ELF-1 (cell line): ENCODE data around the gene KLK13.

Source experiments
- DNase-seq: peaks from one replicate; pipeline ENCODE4 v3.0.0-alpha.2; 2016; ENCODE audit warnings: low read depth, low spot score

Gene KLK13

GRCh38 chr19:51091895-51092873 is 27.3 kb upstream of the KLK13 start:
- DNase-seq: no peak

GRCh38 chr19:51091126-51091525 is 26.2 kb upstream of the KLK13 start:
- DNase-seq: no peak

GRCh38 chr19:51090471-51090870 is 25.6 kb upstream of the KLK13 start:
- DNase-seq: no peak

- no peak for DNase-seq
Observed at GRCh38 chr19:51089786-51090185, 24.9 kb upstream of the KLK13 start.

GRCh38 chr19:51086153-51086850 is 21.4 kb upstream of the KLK13 start:
- DNase-seq: no peak

- no peak for DNase-seq
Observed at GRCh38 chr19:51084505-51084904, 19.6 kb upstream of the KLK13 start.

GRCh38 chr19:51083783-51084182 is 18.9 kb upstream of the KLK13 start:
- DNase-seq: no peak

- DNase-seq: no peak
Observed at GRCh38 chr19:51083181-51083580, 18.3 kb upstream of the KLK13 start.

- DNase-seq: no peak
Observed at GRCh38 chr19:51082611-51083010, 17.7 kb upstream of the KLK13 start, which contains the start of gene KLK14. Gene KLK14 (minus strand): TSS chr19:51082887. CDS start chr19:51082614, 273 bp downstream.

- DNase-seq: no peak
Observed at GRCh38 chr19:51081476-51081875, 16.6 kb upstream of the KLK13 start.

GRCh38 chr19:51079481-51080110 is 14.7 kb upstream of the KLK13 start:
- DNase-seq: no peak

GRCh38 chr19:51078731-51079130 is 13.8 kb upstream of the KLK13 start:
- no peak for DNase-seq

GRCh38 chr19:51078104-51078503 is 13.2 kb upstream of the KLK13 start:
- DNase-seq: no peak

GRCh38 chr19:51076631-51077213 is 11.8 kb upstream of the KLK13 start:
- DNase-seq: no peak

GRCh38 chr19:51075998-51076397 is 11.1 kb upstream of the KLK13 start:
- no peak for DNase-seq

- no peak for DNase-seq
Observed at GRCh38 chr19:51071095-51071405, 6.2 kb upstream of the KLK13 start.

GRCh38 chr19:51070334-51071094 is 5.6 kb upstream of the KLK13 start:
- no peak for DNase-seq

GRCh38 chr19:51066393-51067186 is 1.7 kb upstream of the KLK13 start:
- no peak for DNase-seq

- DNase-seq: no peak
Observed at GRCh38 chr19:51065221-51065960, 499 bp upstream of the KLK13 start.

GRCh38 chr19:51063664-51064063 is 1.2 kb downstream of the KLK13 start:
- no peak for DNase-seq
